ENCODE results near the gene LCA5L.

DNA sequence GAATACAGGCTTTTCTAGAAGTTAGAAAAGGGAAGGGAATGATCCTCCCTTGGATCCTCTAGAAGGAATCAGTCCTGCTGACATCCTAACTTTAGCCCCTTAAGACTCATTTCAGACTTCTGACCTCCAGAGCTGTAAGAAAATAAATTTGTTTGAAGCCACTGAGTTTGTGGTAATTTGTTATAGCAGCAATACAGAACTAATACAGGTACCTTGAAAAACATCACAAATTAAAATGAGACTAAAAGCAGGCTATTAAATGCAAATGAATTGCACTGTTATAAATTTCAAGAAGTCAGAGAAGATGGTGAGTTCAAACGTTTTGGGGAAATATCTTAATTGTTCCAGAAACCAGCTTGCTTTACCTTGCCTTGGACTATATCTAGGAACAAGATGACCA lies 6.3 kb downstream of the LCA5L start:
- TF ChIP-seq ZBTB21 (CRISPR knock-in tag; IDR thresholded peaks at IDR 0.05): no peak
- TF ChIP-seq ZFP41 (CRISPR knock-in tag; IDR thresholded peaks at IDR 0.05; ENCODE audit: borderline replicate concordance): no peak
